Stomach (tissue), 4 donors: ENCODE results near the gene MTHFSD.

Experiments used
- POLR2A ChIP-seq, 4 donors: fragments of 450-650 bp; IDR thresholded peaks; one replicate each; pipeline ENCODE4 v1.6.1; 2016; ENCODE audit warnings: antibody characterized with exemption in 4 of 4, control low read depth in 2 of 4, mild to moderate bottlenecking in 1 of 4, moderate library complexity in 1 of 4
- TF ChIP-seq, protein P1 (sequence below), 7 experiments: fragments of 450-650 bp in 4 of 7; fragments of 200-600 bp in 3 of 7; sonication (generic) in 3 of 7; IDR thresholded peaks; one replicate each; pipeline ENCODE4 v1.5.1; 2016 to 2019; ENCODE audit warnings: antibody characterized with exemption in 7 of 7, control low read depth in 2 of 7, mild to moderate bottlenecking in 1 of 7

DNA sequence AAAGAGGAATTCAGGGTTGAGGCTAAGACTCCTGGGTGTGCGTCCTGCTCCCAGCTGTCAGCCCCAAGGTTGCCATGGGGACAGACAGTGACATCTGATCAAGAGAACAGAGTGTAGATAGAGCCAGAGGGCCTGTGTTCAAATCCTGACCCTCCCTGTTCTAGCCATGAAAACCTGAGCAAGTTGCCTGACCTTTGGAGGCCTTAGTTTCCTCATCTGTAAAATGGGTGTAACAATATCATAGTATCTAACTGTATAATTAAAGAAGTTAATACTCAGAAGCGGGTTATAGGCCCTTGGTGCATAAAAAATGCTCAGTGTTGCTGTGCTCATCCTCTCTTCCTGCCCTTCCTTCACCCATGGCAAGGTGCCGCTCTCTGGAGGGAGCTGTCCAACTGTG is 73.4 kb downstream of the MTHFSD start:
- TF ChIP-seq, protein P1, sequence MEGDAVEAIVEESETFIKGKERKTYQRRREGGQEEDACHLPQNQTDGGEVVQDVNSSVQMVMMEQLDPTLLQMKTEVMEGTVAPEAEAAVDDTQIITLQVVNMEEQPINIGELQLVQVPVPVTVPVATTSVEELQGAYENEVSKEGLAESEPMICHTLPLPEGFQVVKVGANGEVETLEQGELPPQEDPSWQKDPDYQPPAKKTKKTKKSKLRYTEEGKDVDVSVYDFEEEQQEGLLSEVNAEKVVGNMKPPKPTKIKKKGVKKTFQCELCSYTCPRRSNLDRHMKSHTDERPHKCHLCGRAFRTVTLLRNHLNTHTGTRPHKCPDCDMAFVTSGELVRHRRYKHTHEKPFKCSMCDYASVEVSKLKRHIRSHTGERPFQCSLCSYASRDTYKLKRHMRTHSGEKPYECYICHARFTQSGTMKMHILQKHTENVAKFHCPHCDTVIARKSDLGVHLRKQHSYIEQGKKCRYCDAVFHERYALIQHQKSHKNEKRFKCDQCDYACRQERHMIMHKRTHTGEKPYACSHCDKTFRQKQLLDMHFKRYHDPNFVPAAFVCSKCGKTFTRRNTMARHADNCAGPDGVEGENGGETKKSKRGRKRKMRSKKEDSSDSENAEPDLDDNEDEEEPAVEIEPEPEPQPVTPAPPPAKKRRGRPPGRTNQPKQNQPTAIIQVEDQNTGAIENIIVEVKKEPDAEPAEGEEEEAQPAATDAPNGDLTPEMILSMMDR (IDR thresholded peaks at IDR 0.05) = no peak
- no peak for TF ChIP-seq POLR2A (IDR thresholded peaks at IDR 0.05)
